WERI-Rb-1 (cell line): ENCODE data around the gene MC1R.

Experiments
- DNase-seq: peaks from one replicate; pipeline ENCODE4 v3.0.0-alpha.2; 2020
- H3K27ac ChIP-seq: fragments of 250-450 bp; sonication (Bioruptor Pico); 2 replicates; pipeline ENCODE4 v1.5.1; 2020; ENCODE audit warnings: mild to moderate bottlenecking, moderate library complexity
- H3K27me3 ChIP-seq: fragments of 250-450 bp; sonication (Bioruptor Pico); 2 replicates; pipeline ENCODE4 v1.5.1; 2021; ENCODE audit warnings: mild to moderate bottlenecking, low read depth, moderate library complexity; ENCODE audit not compliant: insufficient read depth, severe bottlenecking
- H3K36me3 ChIP-seq: fragments of 250-450 bp; sonication (Bioruptor Pico); 2 replicates; pipeline ENCODE4 v1.5.1; 2020; ENCODE audit warnings: mild to moderate bottlenecking, moderate library complexity
- H3K4me3 ChIP-seq: 2 replicates; pipeline ENCODE4 v1.5.1; 2011; ENCODE audit warnings: low read depth, mild to moderate bottlenecking, control low read depth, low read length
- H3K9me3 ChIP-seq: fragments of 250-450 bp; sonication (Bioruptor Pico); 2 replicates; pipeline ENCODE4 v1.5.1; 2021; ENCODE audit warnings: mild to moderate bottlenecking, moderate library complexity; ENCODE audit not compliant: severe bottlenecking
- CTCF ChIP-seq: IDR thresholded peaks from 2 replicates; pipeline ENCODE4 v1.5.1; 2011; ENCODE audit warnings: low read depth, mild to moderate bottlenecking, control low read depth, inconsistent platforms, low read length

The MC1R gene

GRCh38 chr16:89915303-89916232, 3.1 kb upstream of the MC1R start:
- Histone ChIP-seq H3K9me3 (no peaks in the 10 kb centered on the region), H3K4me3 (no peak overlapping the region), H3K36me3 (peaks cover 8% of the 10 kb centered on the region; the same call in 1 of the 2 replicates), H3K27ac (no peak overlapping the region), H3K27me3 (no peaks in the 10 kb centered on the region)
- no peak for TF ChIP-seq CTCF
- no peak for DNase-seq

- Histone ChIP-seq H3K4me3 (peak overlapping the region; percentile 26), H3K27me3 (no peaks in the 10 kb centered on the region), H3K9me3 (no peaks in the 10 kb centered on the region), H3K36me3 (no peaks in the 10 kb centered on the region), H3K27ac (0 out of 2 replicates have a peak overlapping the region, but pooled peaks have one; percentile 21)
- TF ChIP-seq CTCF = no peak
- peak; percentile 43 for DNase-seq
Measured at GRCh38 chr16:89917773-89918452, 749 bp upstream of the MC1R start.

GRCh38 chr16:89919535-89920406, 1.1 kb downstream of the MC1R start:
- TF ChIP-seq CTCF = no peak
- no peak for DNase-seq
- Histone ChIP-seq H3K27me3 (no peaks in the 10 kb centered on the region), H3K4me3 (no peak overlapping the region), H3K36me3 (no peaks in the 10 kb centered on the region), H3K27ac (no peak overlapping the region), H3K9me3 (no peaks in the 10 kb centered on the region)

- H3K4me3 ChIP-seq = no peak overlapping the region
- H3K36me3 ChIP-seq = no peaks in the 10 kb centered on the region
- DNase-seq = no peak
- no peaks in the 10 kb centered on the region for H3K27me3 ChIP-seq
- no peak for TF ChIP-seq CTCF
- H3K9me3 ChIP-seq = no peaks in the 10 kb centered on the region
- H3K27ac ChIP-seq = no peak overlapping the region
Measured at GRCh38 chr16:89920723-89921122, 2.1 kb downstream of the MC1R start.

- Histone ChIP-seq H3K27me3 (no peaks in the 10 kb centered on the region), H3K36me3 (no peaks in the 10 kb centered on the region), H3K4me3 (peak overlapping the region; percentile 77; the same call in 1 of the 2 replicates), H3K9me3 (no peaks in the 10 kb centered on the region), H3K27ac (no peak overlapping the region)
- no peak for TF ChIP-seq CTCF
- peak; percentile 33 for DNase-seq
Measured at GRCh38 chr16:89921131-89921701, 2.6 kb downstream of the MC1R start.
